PC-9 (cell line): ENCODE measurements around the gene PCED1A. TPM values are rescaled to one million over a fixed set of nuclear protein-coding genes. Genes with fewer than 3 reads are reported as not detected.
"Not testable (repeated sequence)": the region's sequence is repeated elsewhere in the genome, so short reads cannot be mapped to it uniquely, and the experiment has no call there.

Source experiments
- BruUV-seq: library from RNA; stranded (reverse); fragments of 400-500 nt; replicated peaks from 2 replicates; lab custom pipeline; 2021; lab: Mats Ljungman, UMichigan
- CTCF ChIA-PET: fragments of 300-600 bp; sonication (Branson Sonifier 250); formaldehyde crosslinking; loops from one replicate; lab custom pipeline; 2022; ENCODE audit warnings: antibody characterized with exemption; lab: Charles Lee
- POLR2A ChIA-PET: fragments of 300-600 bp; sonication (Branson Sonifier 250); formaldehyde crosslinking; loops from one replicate; lab custom pipeline; 2022; ENCODE audit warnings: antibody characterized with exemption; ENCODE audit not compliant: unreplicated experiment; lab: Charles Lee
- DNase-seq, 2 experiments: peaks; one replicate each; pipeline versions ENCODE4 v3.0.0 to v3.0.0-alpha.2; 2015 to 2022; ENCODE audit warnings: mixed read lengths in 1 of 2
- H2AFZ ChIP-seq: fragments of 200-600 bp; sonication (generic); 2 replicates; pipeline ENCODE4 v1.8.1; 2017; ENCODE audit warnings: antibody characterized with exemption
- H3F3A ChIP-seq: fragments of 200-600 bp; sonication (generic); 2 replicates; pipeline ENCODE4 v1.8.1; 2017; ENCODE audit warnings: antibody characterized with exemption, mild to moderate bottlenecking, low read depth; ENCODE audit not compliant: insufficient read depth
- H3K27ac ChIP-seq: fragments of 200-600 bp; sonication (generic); 2 replicates; pipeline ENCODE4 v1.6.1; 2016; ENCODE audit warnings: mixed run types
- H3K27me3 ChIP-seq: fragments of 200-600 bp; sonication (generic); 2 replicates; pipeline ENCODE4 v1.6.1; 2016; ENCODE audit warnings: low read depth, mixed run types; ENCODE audit not compliant: insufficient read depth
- H3K36me3 ChIP-seq: fragments of 200-600 bp; sonication (generic); 2 replicates; pipeline ENCODE4 v1.6.1; 2016; ENCODE audit warnings: low read depth, mixed run types
- H3K4me1 ChIP-seq: fragments of 200-600 bp; sonication (generic); replicated peaks from 2 replicates; pipeline ENCODE4 v1.6.1; 2016; ENCODE audit warnings: mixed run types; ENCODE audit not compliant: insufficient read depth
- H3K4me2 ChIP-seq: fragments of 200-600 bp; sonication (generic); 2 replicates; pipeline ENCODE4 v1.6.1; 2017; ENCODE audit warnings: mixed run types
- H3K4me3 ChIP-seq: fragments of 200-600 bp; sonication (generic); 2 replicates; pipeline ENCODE4 v1.6.1; 2016; ENCODE audit warnings: mixed run types
- H3K79me2 ChIP-seq: fragments of 200-600 bp; sonication (generic); 2 replicates; pipeline ENCODE4 v1.6.1; 2017; ENCODE audit warnings: low read depth, mixed run types
- H3K9me2 ChIP-seq: fragments of 200-600 bp; sonication (generic); 2 replicates; pipeline ENCODE4 v1.8.1; 2017; ENCODE audit warnings: mild to moderate bottlenecking; ENCODE audit not compliant: insufficient read depth
- H3K9me3 ChIP-seq: fragments of 200-600 bp; sonication (generic); 2 replicates; pipeline ENCODE4 v1.8.1; 2016; ENCODE audit warnings: low read depth; ENCODE audit not compliant: insufficient read depth
- H4K20me1 ChIP-seq: fragments of 200-600 bp; sonication (generic); 2 replicates; pipeline ENCODE4 v1.8.1; 2017; ENCODE audit not compliant: insufficient read depth
- CTCF ChIP-seq: fragments of 200-600 bp; sonication (generic); conservative IDR thresholded peaks from 2 replicates; pipeline ENCODE4 v1.6.1; 2017; ENCODE audit warnings: mixed run types, antibody characterized with exemption, mild to moderate bottlenecking, moderate library complexity
- EZH2 ChIP-seq: fragments of 200-600 bp; sonication (generic); IDR thresholded peaks from 2 replicates; pipeline ENCODE4 v1.8.0; 2017; ENCODE audit warnings: antibody characterized with exemption, low read depth
- intact Hi-C: fragments of 100-400 bp; cut with micrococcal nuclease; formaldehyde crosslinking; loops from one replicate; pipeline ENCODE4 v1.10.0; 2022; ENCODE audit not compliant: unreplicated experiment
- total RNA-seq: library from RNA; stranded (reverse); gene quantifications from 2 replicates; pipeline ENCODE4 v1.2.3, GENCODE V29; 2021

PCED1A gene
- total RNA-seq, 1 experiment from 2014 or later = 47.9 TPM

GRCh38 chr20:2834401-2835110 is 5.9 kb downstream of the PCED1A start:
- TF ChIP-seq EZH2 (no peak), CTCF (no peak)
- Histone ChIP-seq H3K9me3 (no peaks in the 10 kb centered on the region), H3K79me2 (peaks cover 5% of the 10 kb centered on the region), H3K27ac (no peak overlapping the region), H3K9me2 (no peaks in the 10 kb centered on the region), H2AFZ (no peak overlapping the region), H3K27me3 (no peaks in the 10 kb centered on the region), H3K36me3 (no peaks in the 10 kb centered on the region), H3F3A (peaks cover 10% of the 10 kb centered on the region), H4K20me1 (no peaks in the 10 kb centered on the region), H3K4me2 (no peak overlapping the region), H3K4me1 (peaks cover 24% of the 10 kb centered on the region), H3K4me3 (no peak overlapping the region)
- CTCF ChIA-PET = no interaction called here
- POLR2A ChIA-PET = no interaction called here
- BruUV-seq = no TSS peak
- intact Hi-C loops = no loop called here
- DNase-seq = no peak

GRCh38 chr20:2833761-2834160 is 6.7 kb downstream of the PCED1A start:
- no peak for DNase-seq
- Histone ChIP-seq H4K20me1 (no peaks in the 10 kb centered on the region), H3K4me2 (no peak overlapping the region), H3F3A (peaks cover 10% of the 10 kb centered on the region), H3K36me3 (no peaks in the 10 kb centered on the region), H3K9me3 (no peaks in the 10 kb centered on the region; the same call in 1 of the 2 replicates), H3K4me3 (no peak overlapping the region), H3K4me1 (peaks cover 19% of the 10 kb centered on the region), H3K27ac (no peak overlapping the region), H3K9me2 (no peaks in the 10 kb centered on the region), H3K27me3 (no peaks in the 10 kb centered on the region), H2AFZ (no peak overlapping the region), H3K79me2 (no peaks in the 10 kb centered on the region)
- ChIA-PET CTCF (interaction anchor here (0.6 kb wide), 1 partner anchor 105 kb away, joined by 3 read pairs; no protein-coding TSS in a partner anchor), POLR2A (no interaction called here)
- no peak for TF ChIP-seq EZH2
- TF ChIP-seq CTCF = no peak
- no TSS peak for BruUV-seq
- intact Hi-C loops = no loop called here

GRCh38 chr20:2831206-2831605 is 9.2 kb downstream of the PCED1A start:
- peaks cover 10% of the 10 kb centered on the region for H3F3A ChIP-seq
- CTCF ChIA-PET, H4K20me1 ChIP-seq, H3K36me3 ChIP-seq, H3K27me3 ChIP-seq, H3K79me2 ChIP-seq, BruUV-seq, POLR2A ChIA-PET, intact Hi-C loops, H2AFZ ChIP-seq, H3K9me3 ChIP-seq, H3K9me2 ChIP-seq, DNase-seq, H3K27ac ChIP-seq, H3K4me3 ChIP-seq, H3K4me2 ChIP-seq: not testable (repeated sequence)
- peaks cover 19% of the 10 kb centered on the region for H3K4me1 ChIP-seq
